Mesenchymal stem cell (in vitro differentiated cells and primary cell): ENCODE results near the gene ACY1.
A peak's percentile ranks its signal among the peaks of the same experiment; 100 is the strongest.

Experiments used
- DNase-seq: peaks from one replicate; pipeline ENCODE4 v3.0.0-alpha.2; 2013
- H2AFZ ChIP-seq: one replicate; pipeline ENCODE4 v1.6.1; 2013; ENCODE audit warnings: low read depth, mild to moderate bottlenecking, control low read depth, inconsistent platforms, low read length, moderate library complexity
- H2AK5ac ChIP-seq: 2 replicates; pipeline ENCODE4 v1.6.1; 2013; ENCODE audit warnings: low read length, moderate library complexity, mild to moderate bottlenecking, inconsistent platforms; ENCODE audit not compliant: severe bottlenecking
- H2BK120ac ChIP-seq: one replicate; pipeline ENCODE4 v1.6.1; 2013; ENCODE audit warnings: low read depth, mild to moderate bottlenecking, inconsistent platforms, low read length, moderate library complexity
- H2BK12ac ChIP-seq, 2 experiments: one replicate each; pipeline ENCODE4 v1.6.1; 2013; ENCODE audit warnings: inconsistent platforms in 2 of 2, low read length in 2 of 2, mild to moderate bottlenecking in 2 of 2, moderate library complexity in 2 of 2, control low read depth in 1 of 2
- H2BK15ac ChIP-seq: one replicate; pipeline ENCODE4 v1.6.1; 2013; ENCODE audit warnings: mild to moderate bottlenecking, low read depth, inconsistent platforms; ENCODE audit not compliant: poor library complexity, severe bottlenecking
- H2BK5ac ChIP-seq: 2 replicates; pipeline ENCODE4 v1.6.1; 2013; ENCODE audit warnings: low read depth, mild to moderate bottlenecking, low read length, control low read depth, inconsistent platforms; ENCODE audit not compliant: poor library complexity, severe bottlenecking
- H3K14ac ChIP-seq, 2 experiments: one replicate each; pipeline ENCODE4 v1.6.1; 2013; ENCODE audit warnings: inconsistent platforms in 2 of 2, low read length in 2 of 2, control low read depth in 1 of 2, mild to moderate bottlenecking in 1 of 2, moderate library complexity in 1 of 2
- H3K18ac ChIP-seq, 2 experiments: one replicate each; pipeline ENCODE4 v1.6.1; 2013; ENCODE audit warnings: inconsistent platforms in 2 of 2, low read length in 2 of 2, control low read depth in 1 of 2, low read depth in 1 of 2, mild to moderate bottlenecking in 1 of 2
- H3K23ac ChIP-seq, 2 experiments: one replicate each; pipeline ENCODE4 v1.6.1; 2013; ENCODE audit warnings: inconsistent platforms in 2 of 2, low read length in 2 of 2, mild to moderate bottlenecking in 2 of 2, moderate library complexity in 2 of 2, control low read depth in 1 of 2
- H3K27ac ChIP-seq: 2 replicates; pipeline ENCODE4 v1.5.1; 2013; ENCODE audit warnings: mild to moderate bottlenecking, moderate library complexity, low read length, control low read depth, inconsistent platforms; ENCODE audit not compliant: poor library complexity, severe bottlenecking
- H3K27me3 ChIP-seq, 2 experiments: 2 replicates each; pipeline versions ENCODE4 v1.6.1 to v1.7.0; 2013; ENCODE audit warnings: low read length in 2 of 2, mild to moderate bottlenecking in 2 of 2, moderate library complexity in 2 of 2, control low read depth in 1 of 2, inconsistent platforms in 1 of 2; ENCODE audit not compliant: control insufficient read depth in 1 of 2, insufficient read depth in 1 of 2
- H3K36me3 ChIP-seq, 2 experiments: 2 replicates each; pipeline versions ENCODE4 v1.6.1 to v1.7.0; 2013; ENCODE audit warnings: low read length in 2 of 2, control low read depth in 1 of 2, inconsistent platforms in 1 of 2, low read depth in 1 of 2, mild to moderate bottlenecking in 1 of 2; ENCODE audit not compliant: insufficient read depth in 2 of 2, control insufficient read depth in 1 of 2
- H3K4ac ChIP-seq, 2 experiments: one replicate each; pipeline ENCODE4 v1.6.1; 2013; ENCODE audit warnings: inconsistent platforms in 2 of 2, low read length in 2 of 2, mild to moderate bottlenecking in 2 of 2, moderate library complexity in 2 of 2, control low read depth in 1 of 2, low read depth in 1 of 2
- H3K4me1 ChIP-seq: 2 replicates; pipeline ENCODE4 v1.6.1; 2013; ENCODE audit warnings: low read depth, low read length, control low read depth; ENCODE audit not compliant: control insufficient read depth, insufficient read depth
- H3K4me2 ChIP-seq: 2 replicates; pipeline ENCODE4 v1.6.1; 2013; ENCODE audit warnings: low read length, mild to moderate bottlenecking, inconsistent platforms; ENCODE audit not compliant: poor library complexity, severe bottlenecking
- H3K4me3 ChIP-seq, 2 experiments: 2 replicates each; pipeline versions ENCODE4 v1.5.1 to v1.7.0; 2013; ENCODE audit warnings: low read length in 2 of 2, mild to moderate bottlenecking in 2 of 2, control low read depth in 1 of 2, low read depth in 1 of 2; ENCODE audit not compliant: insufficient read depth in 1 of 2
- H3K79me1 ChIP-seq: replicated peaks from 2 replicates; pipeline ENCODE4 v1.6.1; 2013; ENCODE audit warnings: mild to moderate bottlenecking, control low read depth, low read length, inconsistent platforms; ENCODE audit not compliant: poor library complexity, severe bottlenecking
- H3K9ac ChIP-seq: 2 replicates; pipeline ENCODE4 v1.7.0; 2013; ENCODE audit warnings: mild to moderate bottlenecking, low read length, moderate library complexity
- H3K9me3 ChIP-seq: 2 replicates; pipeline ENCODE4 v1.7.0; 2013; ENCODE audit warnings: mild to moderate bottlenecking, low read length; ENCODE audit not compliant: control insufficient read depth
- H4K8ac ChIP-seq: one replicate; pipeline ENCODE4 v1.6.1; 2013; ENCODE audit warnings: inconsistent platforms, mild to moderate bottlenecking, low read length, moderate library complexity
- H4K91ac ChIP-seq: one replicate; pipeline ENCODE4 v1.6.1; 2013; ENCODE audit warnings: mild to moderate bottlenecking, low read length, inconsistent platforms
- whole genome bisulfite sequencing: methylation state at CpG from one replicate; pipeline ENCODE4 v1.1.7; 2013; ENCODE audit warnings: mixed read lengths; 5-methylcytosine and 5-hydroxymethylcytosine counted together

The ACY1 gene

DNA sequence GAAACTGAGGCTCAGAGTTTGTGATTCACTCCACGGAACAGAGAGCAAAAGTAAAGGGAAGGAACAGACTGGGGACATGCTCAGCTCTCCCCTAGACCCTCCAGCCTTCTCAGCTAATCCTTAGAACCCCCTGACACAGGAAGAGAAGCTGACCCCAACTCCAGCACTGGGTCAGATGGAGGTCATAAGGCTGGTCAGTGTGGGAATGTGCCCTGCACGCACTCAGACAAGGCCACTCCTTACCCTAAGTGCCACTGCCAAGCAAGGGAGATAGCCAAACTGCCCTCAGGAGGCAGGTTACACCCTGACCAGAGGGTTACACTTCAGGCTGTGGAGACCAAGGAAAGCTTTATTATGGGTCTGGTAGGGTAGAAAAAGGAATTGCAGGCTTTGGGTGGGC, 11.2 kb downstream of the ACY1 start:
- H3K18ac ChIP-seq, result no peak overlapping the region
- H3K4me2 ChIP-seq, result peak overlapping the region; percentile 79
- no peak overlapping the region for H2BK5ac ChIP-seq
- H3K27me3 ChIP-seq, result no peaks in the 10 kb centered on the region
- peak overlapping the region; percentile 93 for H2AK5ac ChIP-seq
- H4K91ac ChIP-seq, result no peak overlapping the region
- H3K9me3 ChIP-seq, result no peaks in the 10 kb centered on the region
- peaks cover 39 to 45% of the 10 kb centered on the region in 2 experiments for H3K36me3 ChIP-seq
- H2BK12ac ChIP-seq, result no peak overlapping the region
- H3K4me3 ChIP-seq, result peak overlapping the region; percentile 43 to 98
- no peak overlapping the region for H2BK120ac ChIP-seq
- no peak overlapping the region for H4K8ac ChIP-seq
- H2AFZ ChIP-seq, result no peak overlapping the region
- H3K4me1 ChIP-seq, result peaks cover 27% of the 10 kb centered on the region
- WGBS, result 67% methylated on average over 2 of the region's 2 CpGs
- no peak overlapping the region for H3K27ac ChIP-seq
- no peak overlapping the region for H2BK15ac ChIP-seq
- H3K4ac ChIP-seq, result no peak overlapping the region
- H3K23ac ChIP-seq, result no peak overlapping the region
- H3K9ac ChIP-seq, result peak overlapping the region; percentile 100
- no peak for DNase-seq
- H3K14ac ChIP-seq, result no peak overlapping the region
- peaks cover 10% of the 10 kb centered on the region for H3K79me1 ChIP-seq

DNA sequence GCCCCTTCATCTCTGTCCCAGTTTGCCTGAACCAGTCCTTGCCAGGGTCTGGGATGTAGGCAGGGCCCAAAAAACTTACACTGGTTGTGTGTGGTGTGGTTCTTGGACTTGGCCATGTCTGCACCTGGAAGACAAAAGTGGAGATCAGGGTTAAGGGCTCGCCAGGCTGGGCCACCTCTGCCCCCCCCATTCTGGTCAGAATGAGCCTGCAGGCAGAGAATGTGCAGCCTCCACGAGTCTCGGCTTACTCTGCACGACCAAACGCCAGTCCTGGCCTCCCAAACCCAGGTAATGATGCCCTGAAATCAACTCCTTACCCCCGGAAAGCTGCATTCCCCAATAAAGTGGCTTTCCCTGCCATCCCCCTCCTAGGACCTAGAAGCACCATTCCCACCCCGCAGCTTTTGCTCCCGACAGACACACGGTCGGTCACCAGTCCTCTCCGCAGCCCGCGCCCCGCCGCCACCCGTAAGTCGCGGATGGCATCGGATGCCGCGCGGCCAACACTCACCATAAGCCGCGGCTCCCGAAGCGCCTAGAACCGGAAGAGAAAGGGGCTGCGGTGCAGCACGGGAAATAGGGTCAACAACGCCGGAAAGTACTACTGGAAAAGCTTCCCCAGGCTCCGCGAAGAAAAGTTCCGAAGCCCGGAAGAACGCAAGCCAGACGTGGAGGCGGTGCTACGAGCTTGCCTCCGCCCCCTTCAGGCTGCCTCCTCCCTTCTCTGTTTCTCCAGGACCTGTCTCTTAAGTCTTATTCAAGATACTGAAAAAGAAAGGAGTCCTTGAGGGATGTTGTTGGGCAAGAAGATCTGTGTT, 12.2 kb downstream of the ACY1 start, which contains the start of gene RPL29:
Gene RPL29 (minus strand): TSS at position 550 of the 818 bp plus-strand sequence. CDS start 434 bp downstream, at position 116.
- H2BK12ac ChIP-seq, result no peak within 1 kb of the TSS
- peak; percentile 97 for DNase-seq
- H3K4me3 ChIP-seq, result peak within 1 kb of the TSS; percentile 86 to 98
- no peak within 1 kb of the TSS for H3K23ac ChIP-seq
- WGBS, result under 1% methylated on average over 37 of the region's 40 CpGs
- peaks cover 37 to 39% of the 10 kb centered on the region in 2 experiments for H3K36me3 ChIP-seq
- H3K9me3 ChIP-seq, result no peaks in the 10 kb centered on the region
- peak within 1 kb of the TSS; percentile 93 to 95 for H3K14ac ChIP-seq
- peaks cover 27% of the 10 kb centered on the region for H3K4me1 ChIP-seq
- peak within 1 kb of the TSS; percentile 98 to 99 for H3K4ac ChIP-seq
- H2AK5ac ChIP-seq, result peak within 1 kb of the TSS; percentile 93
- H4K8ac ChIP-seq, result peak within 1 kb of the TSS; percentile 90
- peak within 1 kb of the TSS; percentile 77 for H2BK120ac ChIP-seq
- H4K91ac ChIP-seq, result peak within 1 kb of the TSS; percentile 67
- peak within 1 kb of the TSS; percentile 100 for H3K9ac ChIP-seq
- H3K27ac ChIP-seq, result peak within 1 kb of the TSS; percentile 93
- H2BK5ac ChIP-seq, result peak within 1 kb of the TSS; percentile 100
- peaks cover 10% of the 10 kb centered on the region for H3K79me1 ChIP-seq
- peak within 1 kb of the TSS; percentile 85 to 98 for H3K18ac ChIP-seq
- H3K27me3 ChIP-seq, result no peaks in the 10 kb centered on the region
- H3K4me2 ChIP-seq, result peak within 1 kb of the TSS; percentile 79
- no peak within 1 kb of the TSS for H2BK15ac ChIP-seq
- peak within 1 kb of the TSS; percentile 76 for H2AFZ ChIP-seq

DNA sequence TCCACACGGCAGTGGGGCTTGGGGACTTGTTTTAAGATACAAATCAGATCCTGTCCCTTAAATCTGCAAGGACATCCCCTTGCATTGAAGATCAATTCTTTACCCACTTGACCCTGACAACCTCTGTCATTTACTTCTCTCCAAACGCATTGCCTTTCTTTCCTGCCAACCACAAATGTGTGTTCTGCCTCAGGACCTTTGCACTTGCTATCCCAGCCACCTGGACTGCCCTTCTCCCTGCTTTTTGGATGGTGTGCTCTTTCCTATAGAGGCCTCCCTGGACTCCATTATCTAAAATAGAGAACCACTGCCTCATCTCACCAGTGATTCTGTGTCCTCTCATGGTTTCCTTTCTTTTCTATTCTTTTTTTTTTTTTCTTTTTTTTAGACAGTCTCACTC, 13.8 kb downstream of the ACY1 start:
- Histone ChIP-seq H2BK15ac (no peak overlapping the region), H3K4me1 (peaks cover 25% of the 10 kb centered on the region), H2AFZ (no peak overlapping the region), H2BK12ac (no peak overlapping the region), H3K18ac (no peak overlapping the region), H3K9ac (no peak overlapping the region), H2BK120ac (no peak overlapping the region), H3K4me3 (no peak overlapping the region), H3K27ac (no peak overlapping the region), H3K4me2 (no peak overlapping the region), H3K9me3 (no peaks in the 10 kb centered on the region), H2AK5ac (no peak overlapping the region), H2BK5ac (no peak overlapping the region), H3K14ac (no peak overlapping the region), H4K8ac (no peak overlapping the region), H3K27me3 (peaks cover 0 to 7% of the 10 kb centered on the region in 2 experiments), H3K36me3 (peaks cover 24 to 30% of the 10 kb centered on the region in 2 experiments), H4K91ac (no peak overlapping the region), H3K4ac (no peak overlapping the region), H3K23ac (no peak overlapping the region), H3K79me1 (peaks cover 8% of the 10 kb centered on the region)
- DNase-seq, result no peak
- WGBS, result 67% methylated on average over 2 of the region's 2 CpGs

DNA sequence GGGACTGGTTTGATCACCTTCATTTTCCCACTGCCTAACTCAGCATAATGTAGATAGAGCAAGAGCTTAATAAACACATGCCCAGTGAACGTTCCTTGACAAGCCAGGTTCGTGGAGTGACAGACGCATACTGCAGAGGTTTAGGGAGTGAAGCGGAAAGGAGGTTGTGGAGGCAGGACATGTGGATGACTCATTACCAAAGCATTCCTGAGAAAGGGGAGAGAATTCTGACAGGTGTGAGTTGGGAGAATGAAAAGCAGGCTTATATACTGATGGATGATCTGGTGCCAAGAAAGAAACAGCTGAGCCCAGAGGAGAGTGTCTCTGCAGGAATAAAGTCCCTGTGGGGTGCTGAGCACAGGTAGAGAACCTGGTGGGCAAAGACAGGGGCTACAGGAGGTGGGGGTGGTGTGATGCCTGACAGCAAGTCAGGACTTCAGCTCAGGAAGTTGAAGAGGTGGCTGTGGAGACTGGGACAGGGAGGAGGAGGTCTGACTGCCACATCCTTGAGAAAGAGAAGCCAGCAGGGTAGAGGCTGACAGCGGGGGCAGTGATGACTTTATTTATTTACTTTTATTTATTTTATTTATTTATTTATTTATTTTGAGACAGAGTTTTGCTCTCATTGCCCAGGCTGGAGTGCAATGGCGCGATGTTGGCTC, 14.7 kb downstream of the ACY1 start:
- H2BK120ac ChIP-seq, result no peak overlapping the region
- no peak overlapping the region for H3K18ac ChIP-seq
- H2BK5ac ChIP-seq, result no peak overlapping the region
- H2AFZ ChIP-seq, result no peak overlapping the region
- H3K79me1 ChIP-seq, result peaks cover 2% of the 10 kb centered on the region
- no peaks in the 10 kb centered on the region for H3K9me3 ChIP-seq
- no peak overlapping the region for H3K14ac ChIP-seq
- H3K4me2 ChIP-seq, result no peak overlapping the region
- no peak overlapping the region for H2BK12ac ChIP-seq
- no peak overlapping the region for H3K9ac ChIP-seq
- H3K23ac ChIP-seq, result no peak overlapping the region
- H3K4ac ChIP-seq, result no peak overlapping the region
- H3K4me1 ChIP-seq, result peaks cover 18% of the 10 kb centered on the region
- H4K8ac ChIP-seq, result no peak overlapping the region
- WGBS, result 32% methylated on average over 6 of the region's 7 CpGs
- no peak for DNase-seq
- H2AK5ac ChIP-seq, result no peak overlapping the region
- H3K4me3 ChIP-seq, result no peak overlapping the region
- H2BK15ac ChIP-seq, result no peak overlapping the region
- peaks cover 0 to 14% of the 10 kb centered on the region in 2 experiments for H3K27me3 ChIP-seq
- H3K27ac ChIP-seq, result no peak overlapping the region
- peaks cover 16 to 22% of the 10 kb centered on the region in 2 experiments for H3K36me3 ChIP-seq
- no peak overlapping the region for H4K91ac ChIP-seq
